ENCODE measurements around the gene CFAP57. TPM values are rescaled to one million over a fixed set of nuclear protein-coding genes. Genes with fewer than 3 reads are reported as not detected.

Gene CFAP57
- total RNA-seq, 1 donor from 2014 or later: 4.1 TPM

DNA sequence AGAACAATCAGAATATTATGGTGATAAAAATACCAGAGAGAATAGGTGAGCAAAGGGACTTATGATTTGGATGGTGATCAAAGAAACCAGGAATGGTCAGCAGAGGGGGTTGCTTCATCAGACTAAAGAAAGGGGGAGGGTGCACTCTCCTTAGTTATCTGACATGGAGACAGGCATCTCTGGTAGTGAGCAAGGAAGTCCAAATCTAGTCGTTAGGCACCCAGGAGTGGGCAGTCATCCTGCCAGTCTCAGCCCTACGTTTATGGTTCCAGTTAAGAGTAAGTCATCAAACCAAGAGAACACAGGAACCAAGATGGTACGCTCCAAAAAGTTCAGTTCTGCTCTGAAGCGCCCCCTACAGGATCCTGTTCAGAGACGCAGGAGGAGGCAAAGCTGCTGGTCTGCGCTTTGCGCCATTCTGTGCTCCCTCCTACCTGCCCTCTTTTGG, 28.7 kb upstream of the CFAP57 start:
- DNase-seq: no peak
- H3K9me3 ChIP-seq: no peaks in the 10 kb centered on the region
- H3K4me3 ChIP-seq: no peak overlapping the region
- ATAC-seq: no peak
- peaks cover 10% of the 10 kb centered on the region for H3K4me1 ChIP-seq
- H3K36me3 ChIP-seq: no peaks in the 10 kb centered on the region
- no peak overlapping the region for H3K27ac ChIP-seq
- H3K27me3 ChIP-seq (ENCODE audit: low read depth): peaks cover 12% of the 10 kb centered on the region
- TF ChIP-seq, protein P1, sequence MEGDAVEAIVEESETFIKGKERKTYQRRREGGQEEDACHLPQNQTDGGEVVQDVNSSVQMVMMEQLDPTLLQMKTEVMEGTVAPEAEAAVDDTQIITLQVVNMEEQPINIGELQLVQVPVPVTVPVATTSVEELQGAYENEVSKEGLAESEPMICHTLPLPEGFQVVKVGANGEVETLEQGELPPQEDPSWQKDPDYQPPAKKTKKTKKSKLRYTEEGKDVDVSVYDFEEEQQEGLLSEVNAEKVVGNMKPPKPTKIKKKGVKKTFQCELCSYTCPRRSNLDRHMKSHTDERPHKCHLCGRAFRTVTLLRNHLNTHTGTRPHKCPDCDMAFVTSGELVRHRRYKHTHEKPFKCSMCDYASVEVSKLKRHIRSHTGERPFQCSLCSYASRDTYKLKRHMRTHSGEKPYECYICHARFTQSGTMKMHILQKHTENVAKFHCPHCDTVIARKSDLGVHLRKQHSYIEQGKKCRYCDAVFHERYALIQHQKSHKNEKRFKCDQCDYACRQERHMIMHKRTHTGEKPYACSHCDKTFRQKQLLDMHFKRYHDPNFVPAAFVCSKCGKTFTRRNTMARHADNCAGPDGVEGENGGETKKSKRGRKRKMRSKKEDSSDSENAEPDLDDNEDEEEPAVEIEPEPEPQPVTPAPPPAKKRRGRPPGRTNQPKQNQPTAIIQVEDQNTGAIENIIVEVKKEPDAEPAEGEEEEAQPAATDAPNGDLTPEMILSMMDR (IDR thresholded peaks at IDR 0.05): peak; percentile 7
- intact Hi-C loops (cut with DNase I): no loop called here

DNA sequence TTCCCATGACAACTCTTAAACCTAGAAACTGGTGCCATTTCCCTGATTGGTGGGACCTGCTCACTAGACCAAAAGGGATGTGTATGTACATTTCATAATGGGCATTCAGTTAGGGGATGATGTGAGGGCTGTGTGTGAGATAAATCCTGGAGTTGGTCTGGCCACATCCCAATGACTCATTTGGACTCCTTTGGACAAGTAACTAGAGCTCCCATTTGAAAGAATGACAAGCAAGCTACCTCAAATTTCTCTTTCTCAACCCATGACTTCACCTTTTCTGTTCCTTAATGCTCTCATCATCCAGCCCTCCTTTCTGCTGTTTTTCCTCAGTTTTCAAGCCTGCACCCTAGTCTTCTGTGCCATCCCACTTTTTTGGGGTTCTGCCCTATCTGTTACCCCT, 27.9 kb upstream of the CFAP57 start:
- Histone ChIP-seq H3K27ac (no peak overlapping the region), H3K36me3 (no peaks in the 10 kb centered on the region), H3K4me1 (peaks cover 10% of the 10 kb centered on the region), H3K9me3 (no peaks in the 10 kb centered on the region), H3K27me3 (ENCODE audit: low read depth) (peaks cover 12% of the 10 kb centered on the region), H3K4me3 (no peak overlapping the region)
- intact Hi-C loops (cut with DNase I): no loop called here
- ATAC-seq: no peak
- DNase-seq: no peak
- TF ChIP-seq, protein P1 (IDR thresholded peaks at IDR 0.05): no peak

DNA sequence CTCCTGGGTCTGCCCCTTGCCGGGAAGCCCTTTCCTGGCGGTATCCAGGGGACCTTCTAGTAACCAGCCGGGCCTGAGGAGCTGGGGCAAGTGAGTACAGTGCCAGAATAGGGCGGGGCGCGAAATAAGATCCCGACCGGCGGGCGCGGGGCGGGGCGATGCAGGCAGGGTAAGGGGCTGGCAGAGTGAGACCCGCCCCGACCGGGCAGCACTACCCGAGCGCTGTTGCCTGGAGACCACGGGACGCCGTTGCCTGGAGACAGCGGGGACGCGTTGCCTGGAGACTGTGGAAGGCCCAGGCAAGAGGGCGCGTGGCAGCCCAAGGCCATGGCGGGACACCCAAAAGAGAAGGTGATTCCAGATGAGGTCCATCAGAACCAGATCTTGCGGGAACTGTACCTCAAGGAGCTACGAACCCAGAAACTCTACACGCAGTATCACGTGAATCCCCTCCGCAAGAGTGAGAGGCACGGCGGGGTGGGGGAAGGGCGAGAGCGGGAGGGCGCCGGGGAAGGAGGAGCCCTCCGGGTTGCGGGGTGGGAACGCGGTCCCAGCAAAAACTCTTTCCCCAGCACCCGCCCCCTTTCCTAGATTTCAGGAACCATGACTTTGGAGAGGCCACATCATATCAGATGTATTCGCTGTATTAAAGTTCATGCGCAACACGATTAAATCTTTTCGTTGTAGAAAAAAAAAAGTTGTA, 24.4 kb upstream of the CFAP57 start:
- intact Hi-C loops (cut with DNase I): no loop called here
- Histone ChIP-seq H3K9me3 (no peaks in the 10 kb centered on the region), H3K27me3 (ENCODE audit: low read depth) (peaks cover 20% of the 10 kb centered on the region), H3K36me3 (no peaks in the 10 kb centered on the region), H3K27ac (no peak overlapping the region), H3K4me3 (peak overlapping the region; percentile 39), H3K4me1 (peaks cover 10% of the 10 kb centered on the region)
- ATAC-seq (peak; percentile 93 to 96), DNase-seq (peak; percentile 86)
- TF ChIP-seq, protein P1 (IDR thresholded peaks at IDR 0.05): no peak

DNA sequence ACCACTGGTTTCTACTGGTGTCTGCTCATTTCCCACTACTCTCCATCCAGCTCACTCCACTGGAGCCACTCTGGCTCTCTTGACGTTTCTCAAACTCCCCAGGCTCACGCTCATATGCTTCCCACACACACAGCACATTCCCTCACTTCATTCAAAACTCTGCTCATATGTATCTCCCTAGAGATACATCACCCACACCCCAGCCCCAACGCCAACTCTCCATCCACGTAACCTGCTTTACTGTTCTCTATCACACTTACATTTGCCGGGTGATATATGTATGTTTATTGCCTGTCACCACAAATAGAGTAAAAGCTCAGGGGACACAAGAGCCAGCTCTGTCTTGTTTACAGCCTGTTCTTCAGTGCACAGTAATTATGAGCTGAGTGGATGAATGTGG, 22.2 kb upstream of the CFAP57 start:
- intact Hi-C loops (cut with DNase I): no loop called here
- no peak overlapping the region for H3K27ac ChIP-seq
- ATAC-seq: no peak
- peaks cover 10% of the 10 kb centered on the region for H3K4me1 ChIP-seq
- no peak for DNase-seq
- H3K9me3 ChIP-seq: no peaks in the 10 kb centered on the region
- no peaks in the 10 kb centered on the region for H3K36me3 ChIP-seq
- TF ChIP-seq, protein P1 (IDR thresholded peaks at IDR 0.05): no peak
- no peak overlapping the region for H3K4me3 ChIP-seq
- peaks cover 27% of the 10 kb centered on the region for H3K27me3 ChIP-seq (ENCODE audit: low read depth)

DNA sequence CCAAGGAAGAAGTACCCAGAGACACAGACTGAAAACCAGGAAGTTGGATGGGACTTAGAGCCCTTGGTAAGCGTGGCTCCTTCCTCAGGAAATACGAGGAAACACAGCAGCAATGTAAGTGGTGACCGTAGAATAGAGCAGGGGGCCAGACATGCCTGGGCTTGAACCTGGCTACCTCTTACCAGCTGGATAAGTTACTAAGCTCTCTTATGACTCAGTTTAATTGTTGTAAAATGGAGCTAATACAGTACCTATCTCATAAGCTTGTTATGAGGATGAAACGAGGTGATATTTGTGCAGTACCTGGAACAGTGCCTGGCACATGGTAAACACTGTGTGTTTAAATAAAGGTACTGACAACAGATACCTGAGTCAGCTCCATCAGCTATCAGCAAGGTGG, 19.3 kb upstream of the CFAP57 start:
- H3K4me3 ChIP-seq: no peak overlapping the region
- peaks cover 6% of the 10 kb centered on the region for H3K4me1 ChIP-seq
- TF ChIP-seq, protein P1 (IDR thresholded peaks at IDR 0.05): no peak
- H3K9me3 ChIP-seq: no peaks in the 10 kb centered on the region
- no peak for ATAC-seq
- H3K27ac ChIP-seq: no peak overlapping the region
- DNase-seq: no peak
- intact Hi-C loops (cut with DNase I): no loop called here
- H3K36me3 ChIP-seq: no peaks in the 10 kb centered on the region
- H3K27me3 ChIP-seq (ENCODE audit: low read depth): peaks cover 21% of the 10 kb centered on the region

All from lower lobe of right lung (tissue), 2 donors.